GM12874 (cell line): ENCODE measurements around the gene MCM9.

Source experiments
- CTCF ChIP-seq: IDR thresholded peaks from 2 replicates; pipeline ENCODE4 v1.5.1; 2011; ENCODE audit warnings: low read depth, mild to moderate bottlenecking, control low read depth, low read length, moderate library complexity; ENCODE audit not compliant: insufficient read depth

MCM9 gene

GRCh38 chr6:118952683-118953082 is 17.7 kb upstream of the MCM9 start:
- no peak for TF ChIP-seq CTCF

GRCh38 chr6:118945217-118945616 is 10.3 kb upstream of the MCM9 start:
- no peak for TF ChIP-seq CTCF

- TF ChIP-seq CTCF, result no peak
Measured at GRCh38 chr6:118940770-118941169, 5.8 kb upstream of the MCM9 start.

- TF ChIP-seq CTCF, result no peak
Measured at GRCh38 chr6:118939683-118940082, 4.7 kb upstream of the MCM9 start.

- no peak for TF ChIP-seq CTCF
Measured at GRCh38 chr6:118935978-118936703, 1.2 kb upstream of the MCM9 start.

GRCh38 chr6:118935331-118935668 is 341 bp upstream of the MCM9 start:
- TF ChIP-seq CTCF, result no peak

GRCh38 chr6:118933855-118934460 is 1.0 kb downstream of the MCM9 start:
- TF ChIP-seq CTCF, result no peak

GRCh38 chr6:118932421-118932820 is 2.5 kb downstream of the MCM9 start:
- TF ChIP-seq CTCF, result no peak
